Body of pancreas (tissue), 4 donors: ENCODE data around the gene ASGR2. TPM values are rescaled to one million over a fixed set of nuclear protein-coding genes. Genes with fewer than 3 reads are reported as not detected.
"Not testable (repeated sequence)": the region's sequence is repeated elsewhere in the genome, so short reads cannot be mapped to it uniquely, and the experiment has no call there.

ENCODE experiments used
- ATAC-seq: fragments of 150-250 bp; one replicate; pipeline ENCODE4 v1.9.1; 2016
- DNase-seq, 4 donors: peaks; one replicate each; pipeline ENCODE4 v3.0.0-alpha.2; 2019
- H3K27ac ChIP-seq, 4 donors: fragments of 200-600 bp; sonication (generic); 1 replicate in 3 of 4; 2 replicates in 1 of 4; pipeline versions ENCODE4 v1.5.1 to v1.6.1; 2016 to 2019; ENCODE audit warnings: mild to moderate bottlenecking in 1 of 4, mixed read lengths in 1 of 4, moderate library complexity in 1 of 4
- H3K27me3 ChIP-seq, 2 donors: fragments of 200-600 bp; sonication (generic); one replicate each; pipeline ENCODE4 v1.6.0; 2016; ENCODE audit warnings: mild to moderate bottlenecking in 1 of 2
- H3K36me3 ChIP-seq, 2 donors: fragments of 200-600 bp; sonication (generic); replicated peaks in 1 of 2; 2 replicates each; pipeline ENCODE4 v1.5.1; 2016; ENCODE audit warnings: low read depth in 2 of 2; ENCODE audit not compliant: insufficient read depth in 1 of 2
- H3K4me1 ChIP-seq: fragments of 200-600 bp; sonication (generic); one replicate; pipeline ENCODE4 v1.6.0; 2016
- H3K4me3 ChIP-seq, 2 donors: fragments of 200-600 bp; sonication (generic); 1 replicate in 1 of 2; 2 replicates in 1 of 2; pipeline ENCODE4 v1.5.1; 2016 to 2019
- H3K9me3 ChIP-seq, 3 donors: fragments of 200-600 bp; sonication (generic); 1 replicate in 2 of 3; 2 replicates in 1 of 3; pipeline ENCODE4 v1.5.1; 2016
- CTCF ChIP-seq, 7 experiments: fragments of 450-650 bp in 4 of 7; fragments of 200-600 bp in 3 of 7; sonication (generic) in 3 of 7; IDR thresholded peaks; one replicate each; pipeline ENCODE4 v1.5.1; 2016 to 2019; ENCODE audit warnings: antibody characterized with exemption in 7 of 7
- POLR2A ChIP-seq, 3 donors: fragments of 450-650 bp; IDR thresholded peaks; one replicate each; pipeline ENCODE4 v1.6.1; 2016; ENCODE audit warnings: antibody characterized with exemption in 3 of 3, mild to moderate bottlenecking in 2 of 3
- WGBS, 2 donors: methylation state at CpG; one replicate each; pipeline ENCODE4 v1.1.5; 2017; 5-methylcytosine and 5-hydroxymethylcytosine counted together
- intact Hi-C: fragments of 100-400 bp; cut with DNase I; formaldehyde crosslinking; loops from one replicate; pipeline ENCODE4 v1.15.1; 2023
- total RNA-seq, 2 donors: library from RNA; depleted of rRNA; stranded (reverse); fragments of >200 nt; gene quantifications; one replicate each; pipeline ENCODE4 v1.1.0, GENCODE V29; 2016

Gene ASGR2
- total RNA-seq, 2 donors from 2014 or later = not detected

- Histone ChIP-seq H3K27ac (no peak overlapping the region), H3K4me3 (no peak overlapping the region), H3K36me3 (no peaks in the 10 kb centered on the region), H3K9me3 (no peaks in the 10 kb centered on the region), H3K27me3 (peaks cover 0 to 5% of the 10 kb centered on the region in 2 donors), H3K4me1 (no peaks in the 10 kb centered on the region)
- DNase-seq (no peak), ATAC-seq (no peak)
- intact Hi-C loops = no loop called here
- no peak for TF ChIP-seq POLR2A (IDR thresholded peaks at IDR 0.05)
- no peak for TF ChIP-seq CTCF (IDR thresholded peaks at IDR 0.05)
- 59 to 66% methylated on average over 5 to 6 of the region's 6 CpGs for WGBS, 2 donors
Observed at GRCh38 chr17:7102421-7102820, 12.2 kb downstream of the ASGR2 start.

DNA sequence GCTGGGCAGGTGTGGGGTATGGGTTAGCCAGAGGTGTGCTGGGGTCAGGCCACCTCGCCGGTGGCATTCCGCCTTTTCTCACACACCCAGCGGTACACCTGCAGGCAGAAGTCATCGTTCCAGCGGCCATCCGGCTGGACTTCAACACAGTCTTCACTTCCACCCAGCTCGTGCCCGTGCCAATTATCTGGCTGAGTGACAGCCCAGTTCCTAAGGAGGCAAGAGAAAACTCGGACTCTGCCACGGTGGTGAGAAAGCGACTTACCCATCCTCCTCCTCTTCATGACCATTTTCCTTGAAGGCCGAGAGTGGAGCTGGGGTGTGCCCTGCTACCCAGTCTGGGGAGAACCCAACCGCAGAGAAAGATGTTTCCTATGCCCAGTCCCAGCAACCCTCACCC is 13.1 kb downstream of the ASGR2 start:
- H3K36me3 ChIP-seq = no peaks in the 10 kb centered on the region
- ATAC-seq (no peak), DNase-seq (no peak)
- no peaks in the 10 kb centered on the region for H3K9me3 ChIP-seq
- H3K4me3 ChIP-seq = no peak overlapping the region
- 63 to 84% methylated on average over 14 of the region's 14 CpGs for WGBS, 2 donors
- no peak overlapping the region for H3K27ac ChIP-seq
- H3K27me3 ChIP-seq = peaks cover 0 to 5% of the 10 kb centered on the region in 2 donors
- intact Hi-C loops = no loop called here
- no peaks in the 10 kb centered on the region for H3K4me1 ChIP-seq
- TF ChIP-seq CTCF (IDR thresholded peaks at IDR 0.05) = no peak
- no peak for TF ChIP-seq POLR2A (IDR thresholded peaks at IDR 0.05)

- H3K36me3 ChIP-seq, ATAC-seq, DNase-seq, H3K27ac ChIP-seq, H3K27me3 ChIP-seq, H3K4me1 ChIP-seq, intact Hi-C loops, H3K4me3 ChIP-seq, H3K9me3 ChIP-seq: not testable (repeated sequence)
- WGBS, 2 donors = 79 to 87% methylated on average over 9 to 50 of the region's 50 CpGs
Observed at GRCh38 chr17:7100641-7101379, 13.8 kb downstream of the ASGR2 start.

- Histone ChIP-seq H3K4me3 (no peak overlapping the region), H3K27me3 (peaks cover 0 to 5% of the 10 kb centered on the region in 2 donors), H3K36me3 (no peaks in the 10 kb centered on the region), H3K9me3 (no peaks in the 10 kb centered on the region), H3K4me1 (no peaks in the 10 kb centered on the region), H3K27ac (no peak overlapping the region)
- no peak for DNase-seq
- no peak for ATAC-seq
- intact Hi-C loops = no loop called here
- 67 to 71% methylated on average over 13 of the region's 13 CpGs for WGBS, 2 donors
- no peak for TF ChIP-seq POLR2A (IDR thresholded peaks at IDR 0.05)
- TF ChIP-seq CTCF (IDR thresholded peaks at IDR 0.05) = no peak
Observed at GRCh38 chr17:7098802-7099459, 15.7 kb downstream of the ASGR2 start.

- Histone ChIP-seq H3K9me3 (no peaks in the 10 kb centered on the region), H3K36me3 (no peaks in the 10 kb centered on the region), H3K4me3 (no peak overlapping the region), H3K27me3 (peaks cover 0 to 5% of the 10 kb centered on the region in 2 donors), H3K27ac (no peak overlapping the region), H3K4me1 (no peaks in the 10 kb centered on the region)
- ATAC-seq (no peak), DNase-seq (no peak)
- 47 to 57% methylated on average over 5 of the region's 5 CpGs for WGBS, 2 donors
- intact Hi-C loops = no loop called here
- TF ChIP-seq POLR2A (IDR thresholded peaks at IDR 0.05) = no peak
- no peak for TF ChIP-seq CTCF (IDR thresholded peaks at IDR 0.05)
Observed at GRCh38 chr17:7097940-7098339, 16.7 kb downstream of the ASGR2 start.
